Measurements from ENCODE around the gene DLK2. TPM values are rescaled to one million over a fixed set of nuclear protein-coding genes. Genes with fewer than 3 reads are reported as not detected.
"Not testable (repeated sequence)": the region's sequence is repeated elsewhere in the genome, so short reads cannot be mapped to it uniquely, and the experiment has no call there.

Gene DLK2
- total RNA-seq, 1 experiment from 2014 or later, result 1.4 TPM

DNA sequence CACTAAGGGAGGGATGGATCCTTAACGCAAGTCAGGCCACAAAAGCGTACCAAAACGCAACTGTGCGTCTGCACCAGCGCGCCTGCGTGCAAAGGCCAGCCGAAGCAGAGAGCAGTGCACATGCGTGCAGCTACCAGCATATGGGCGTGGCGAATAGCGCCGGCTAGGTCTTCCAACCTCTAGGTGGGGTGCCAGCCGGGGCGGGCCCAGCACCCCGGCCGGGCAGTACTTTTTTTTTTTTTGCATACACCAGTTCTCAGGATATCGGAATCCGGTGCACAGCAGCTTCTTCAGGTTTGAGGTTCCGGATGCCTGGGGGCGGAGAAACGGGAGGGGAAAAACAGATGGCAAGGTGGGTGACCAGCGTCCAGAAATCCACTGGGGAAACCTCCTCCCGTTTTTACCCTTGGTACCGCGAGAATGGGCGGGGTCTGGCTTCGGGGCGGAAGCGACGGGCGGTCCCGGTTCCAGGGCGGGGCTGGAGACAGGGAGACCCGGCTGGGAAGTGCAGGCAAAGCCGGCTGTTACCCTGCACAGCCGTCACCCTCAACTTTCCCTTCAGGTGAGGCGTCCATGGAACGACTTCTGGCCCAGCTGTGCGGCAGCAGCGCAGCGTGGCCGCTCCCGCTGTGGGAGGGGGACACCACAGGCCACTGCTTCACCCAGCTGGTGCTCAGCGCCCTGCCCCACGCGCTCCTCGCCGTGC lies 27.8 kb downstream of the DLK2 start, which contains the start of gene ABCC10:
Gene ABCC10 (plus strand): TSS at position 136 of the 706 bp plus-strand sequence. CDS start 438 bp downstream, at position 574.
- H3K79me2 ChIP-seq (ENCODE audit: low read length), result peaks cover 26% of the 10 kb centered on the region
- no peaks in the 10 kb centered on the region for H3K27me3 ChIP-seq (ENCODE audit: low read length)
- H3F3A ChIP-seq (ENCODE audit: low read length, unreplicated experiment), result no peaks in the 10 kb centered on the region
- no peaks in the 10 kb centered on the region for H4K20me1 ChIP-seq (ENCODE audit: low read length)
- H3K9me2 ChIP-seq (replicated peaks; ENCODE audit: low read length), result no peaks in the 10 kb centered on the region
- DNase-seq (peak; percentile 95), ATAC-seq (peak; percentile 95)
- POLR2A ChIA-PET (ENCODE audit: unreplicated experiment), result interaction anchor here (0.6 kb wide), 2 partner anchors 111 to 374 kb away, joined by 3 read pairs; partner anchors contain the start of gene CUL7
- intact Hi-C loops (cut with micrococcal nuclease), result no loop called here
- peaks cover 10% of the 10 kb centered on the region for H3K4me1 ChIP-seq (ENCODE audit: insufficient read depth, low read length)
- no TSS peak for BruUV-seq (replicated peaks)
- H3K4me3 ChIP-seq (ENCODE audit: low read length), result peak within 1 kb of the TSS; percentile 88
- H2AFZ ChIP-seq (ENCODE audit: low read length), result peak within 1 kb of the TSS; percentile 92
- TF ChIP-seq EZH2 (IDR thresholded peaks at IDR 0.05; ENCODE audit: low read length, unreplicated experiment) (no peak), EZH2phosphoT487 (IDR thresholded peaks at IDR 0.05; ENCODE audit: borderline replicate concordance, low read length) (no peak)
- TF ChIP-seq, protein P1, sequence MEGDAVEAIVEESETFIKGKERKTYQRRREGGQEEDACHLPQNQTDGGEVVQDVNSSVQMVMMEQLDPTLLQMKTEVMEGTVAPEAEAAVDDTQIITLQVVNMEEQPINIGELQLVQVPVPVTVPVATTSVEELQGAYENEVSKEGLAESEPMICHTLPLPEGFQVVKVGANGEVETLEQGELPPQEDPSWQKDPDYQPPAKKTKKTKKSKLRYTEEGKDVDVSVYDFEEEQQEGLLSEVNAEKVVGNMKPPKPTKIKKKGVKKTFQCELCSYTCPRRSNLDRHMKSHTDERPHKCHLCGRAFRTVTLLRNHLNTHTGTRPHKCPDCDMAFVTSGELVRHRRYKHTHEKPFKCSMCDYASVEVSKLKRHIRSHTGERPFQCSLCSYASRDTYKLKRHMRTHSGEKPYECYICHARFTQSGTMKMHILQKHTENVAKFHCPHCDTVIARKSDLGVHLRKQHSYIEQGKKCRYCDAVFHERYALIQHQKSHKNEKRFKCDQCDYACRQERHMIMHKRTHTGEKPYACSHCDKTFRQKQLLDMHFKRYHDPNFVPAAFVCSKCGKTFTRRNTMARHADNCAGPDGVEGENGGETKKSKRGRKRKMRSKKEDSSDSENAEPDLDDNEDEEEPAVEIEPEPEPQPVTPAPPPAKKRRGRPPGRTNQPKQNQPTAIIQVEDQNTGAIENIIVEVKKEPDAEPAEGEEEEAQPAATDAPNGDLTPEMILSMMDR (conservative IDR thresholded peaks at IDR 0.05; ENCODE audit: low read depth, low read length), result peak; percentile 50
- H3K9ac ChIP-seq (ENCODE audit: low read length), result peak within 1 kb of the TSS; percentile 88
- H3K27ac ChIP-seq (ENCODE audit: low read length), result peak within 1 kb of the TSS; percentile 68
- peak within 1 kb of the TSS; percentile 92 for H3K4me2 ChIP-seq (ENCODE audit: low read length)
- CTCF ChIA-PET, result interaction anchor here (0.6 kb wide), 1 partner anchor 12 kb away, joined by 9 read pairs; no protein-coding TSS in a partner anchor
- no peaks in the 10 kb centered on the region for H3K9me3 ChIP-seq (ENCODE audit: low read length)
- H3K36me3 ChIP-seq (ENCODE audit: low read depth, low read length), result no peaks in the 10 kb centered on the region

DNA sequence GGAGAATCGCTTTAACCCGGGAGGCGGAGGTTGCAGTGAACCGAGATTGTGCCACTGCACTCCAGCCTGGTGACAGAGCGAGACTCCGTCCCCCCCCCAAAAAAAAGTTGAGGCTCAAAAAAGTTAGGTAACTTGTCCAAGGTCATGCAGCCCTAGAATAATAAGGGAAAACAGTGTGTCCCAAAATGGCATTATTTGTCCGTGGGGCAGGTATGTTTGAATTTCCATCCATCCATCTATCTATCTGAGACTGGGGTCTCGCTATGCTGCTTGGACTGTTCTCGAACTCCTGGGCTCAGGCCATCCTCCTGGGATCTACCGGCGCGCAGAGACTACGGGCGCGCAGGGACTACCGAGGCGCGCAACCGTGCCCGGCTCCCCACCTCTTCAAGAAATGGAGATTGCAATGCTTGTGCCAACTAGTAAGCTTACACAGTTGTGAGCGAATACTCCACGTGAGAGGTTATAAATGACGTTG lies 28.4 kb downstream of the DLK2 start:
- peak overlapping the region; percentile 92 for H3K4me2 ChIP-seq (ENCODE audit: low read length)
- TF ChIP-seq EZH2 (IDR thresholded peaks at IDR 0.05; ENCODE audit: low read length, unreplicated experiment), result no peak
- TF ChIP-seq EZH2phosphoT487 (IDR thresholded peaks at IDR 0.05; ENCODE audit: borderline replicate concordance, low read length), result no peak
- TF ChIP-seq, protein P1 (conservative IDR thresholded peaks at IDR 0.05; ENCODE audit: low read depth, low read length), result no peak
- H3K4me3 ChIP-seq (ENCODE audit: low read length), result peak overlapping the region; percentile 88
- ChIA-PET CTCF (interaction anchor here (0.6 kb wide), 1 partner anchor 11 kb away, joined by 9 read pairs; no protein-coding TSS in a partner anchor), POLR2A (ENCODE audit: unreplicated experiment) (interaction anchor here (0.6 kb wide), 1 partner anchor 110 kb away, joined by 3 read pairs; no protein-coding TSS in a partner anchor)
- H3K27ac ChIP-seq (ENCODE audit: low read length), result peak overlapping the region; percentile 68
- no peaks in the 10 kb centered on the region for H4K20me1 ChIP-seq (ENCODE audit: low read length)
- intact Hi-C loops (cut with micrococcal nuclease), result no loop called here
- TSS peak; percentile 98 for BruUV-seq (replicated peaks)
- no peak for ATAC-seq
- H3K36me3 ChIP-seq (ENCODE audit: low read depth, low read length), result no peaks in the 10 kb centered on the region
- H2AFZ ChIP-seq (ENCODE audit: low read length), result peak overlapping the region; percentile 92
- H3K9me2 ChIP-seq (replicated peaks; ENCODE audit: low read length), result no peaks in the 10 kb centered on the region
- no peaks in the 10 kb centered on the region for H3K9me3 ChIP-seq (ENCODE audit: low read length)
- H3F3A ChIP-seq (ENCODE audit: low read length, unreplicated experiment), result no peaks in the 10 kb centered on the region
- no peak for DNase-seq
- peak overlapping the region; percentile 88 for H3K9ac ChIP-seq (ENCODE audit: low read length)
- H3K79me2 ChIP-seq (ENCODE audit: low read length), result peaks cover 26% of the 10 kb centered on the region
- peaks cover 10% of the 10 kb centered on the region for H3K4me1 ChIP-seq (ENCODE audit: insufficient read depth, low read length)
- no peaks in the 10 kb centered on the region for H3K27me3 ChIP-seq (ENCODE audit: low read length)

DNA sequence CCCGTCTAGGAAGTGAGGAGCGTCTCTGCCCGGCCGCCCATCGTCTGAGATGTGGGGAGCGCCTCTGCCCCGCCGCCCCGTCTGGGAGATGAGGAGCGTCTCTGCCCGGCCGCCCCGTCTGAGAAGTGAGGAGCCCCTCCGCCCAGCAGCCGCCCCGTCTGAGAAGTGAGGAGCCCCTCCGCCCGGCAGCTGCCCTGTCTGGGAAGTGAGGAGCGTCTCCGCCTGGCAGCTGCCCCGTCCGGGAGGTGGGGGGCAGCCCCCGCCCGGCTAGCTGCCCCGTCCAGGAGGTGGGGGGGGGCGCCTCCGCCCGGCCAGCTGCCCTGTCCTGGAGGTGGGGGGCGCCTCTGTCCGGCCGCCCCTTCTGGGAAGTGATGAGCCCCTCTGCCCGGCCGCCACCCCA lies 30.3 kb downstream of the DLK2 start:
- CTCF ChIA-PET; H3K36me3 ChIP-seq (ENCODE audit: low read depth, low read length); H3K9me2 ChIP-seq (replicated peaks; ENCODE audit: low read length); H3K4me2 ChIP-seq (ENCODE audit: low read length); H3K27ac ChIP-seq (ENCODE audit: low read length); intact Hi-C loops (cut with micrococcal nuclease); H3K9ac ChIP-seq (ENCODE audit: low read length); H3K4me3 ChIP-seq (ENCODE audit: low read length); H3F3A ChIP-seq (ENCODE audit: low read length, unreplicated experiment); H4K20me1 ChIP-seq (ENCODE audit: low read length); H3K4me1 ChIP-seq (ENCODE audit: insufficient read depth, low read length); DNase-seq; POLR2A ChIA-PET (ENCODE audit: unreplicated experiment); H3K27me3 ChIP-seq (ENCODE audit: low read length); H2AFZ ChIP-seq (ENCODE audit: low read length); ATAC-seq; H3K9me3 ChIP-seq (ENCODE audit: low read length); BruUV-seq (replicated peaks): not testable (repeated sequence)
- peaks cover 22% of the 10 kb centered on the region for H3K79me2 ChIP-seq (ENCODE audit: low read length)

All from PC-3 (cell line).